K562 (cell line): ENCODE data around the gene PRR36. TPM values are rescaled to one million over a fixed set of nuclear protein-coding genes. Genes with fewer than 3 reads are reported as not detected.

Source experiments
- ATAC-seq: fragments of 200-7000 bp; cut with Tn5 transposase; 3 replicates; pipeline ENCODE4 v1.9.1; 2020; ENCODE audit warnings: moderate library complexity
- BruUV-seq: library from RNA; stranded (reverse); fragments of 400-500 nt; replicated peaks from 2 replicates; lab custom pipeline; 2021; lab: Mats Ljungman, UMichigan
- CTCF ChIA-PET: fragments of 300-600 bp; formaldehyde crosslinking; extraction: SDS; loops from one replicate; lab custom pipeline; 2021; ENCODE audit warnings: low intra/inter-chr PET ratio; lab: Yijun Ruan, JAX
- POLR2A ChIA-PET: fragments of 300-600, 350-650 bp; sonication (Branson Sonifier 250); formaldehyde crosslinking; extraction: SDS; loops from one replicate; lab custom pipeline; 2021; ENCODE audit warnings: antibody characterized with exemption, inconsistent platforms; lab: Yijun Ruan, JAX
- DNase-seq, 4 experiments: peaks; one replicate each; pipeline versions ENCODE4 v3.0.0 to v3.0.0-alpha.2; 2011 to 2018; ENCODE audit warnings: low spot score in 3 of 4, mixed read lengths in 3 of 4; ENCODE audit errors: extremely low read depth in 1 of 4
- FAIRE-seq: peaks from 2 replicates; lab custom pipeline; 2011; peaks lifted over from hg19 to GRCh38; lab: Jason Lieb, UNC
- H2AFZ ChIP-seq: 2 replicates; pipeline ENCODE4 v1.6.0; 2011; ENCODE audit warnings: low read depth, low read length, control low read depth, inconsistent platforms
- H3K27ac ChIP-seq: fragments of 200-600 bp; 3 replicates; pipeline ENCODE4 v1.8.0; 2011; ENCODE audit warnings: low read depth, mild to moderate bottlenecking, control low read depth, inconsistent platforms, low read length, moderate library complexity, mixed read lengths; ENCODE audit errors: extremely low read depth
- H3K27me3 ChIP-seq, 2 experiments: fragments of 300-600 bp in 1 of 2; 2 replicates in 1 of 2; 3 replicates in 1 of 2; pipeline versions ENCODE4 v1.6.0 to v1.8.0; 2011; ENCODE audit warnings: inconsistent platforms in 2 of 2, low read length in 2 of 2, mild to moderate bottlenecking in 1 of 2, mixed read lengths in 1 of 2, moderate library complexity in 1 of 2; ENCODE audit not compliant: control insufficient read depth in 2 of 2, insufficient read depth in 2 of 2
- H3K36me3 ChIP-seq: fragments of 300-600 bp; 3 replicates; pipeline ENCODE4 v1.8.0; 2011; ENCODE audit warnings: mild to moderate bottlenecking, low read length, inconsistent platforms; ENCODE audit not compliant: control insufficient read depth, insufficient read depth
- H3K4me1 ChIP-seq, 2 experiments: fragments of 200-600 bp in 1 of 2; replicated peaks in 1 of 2; 2 replicates in 1 of 2; 3 replicates in 1 of 2; pipeline versions ENCODE4 v1.5.1 to v1.8.0; 2011; ENCODE audit warnings: inconsistent platforms in 2 of 2, low read length in 2 of 2, mild to moderate bottlenecking in 1 of 2, mixed read lengths in 1 of 2, moderate library complexity in 1 of 2; ENCODE audit not compliant: control insufficient read depth in 2 of 2, insufficient read depth in 2 of 2
- H3K4me2 ChIP-seq: 2 replicates; pipeline ENCODE4 v1.6.1; 2011; ENCODE audit warnings: low read length, control low read depth, inconsistent platforms, mixed read lengths; ENCODE audit not compliant: insufficient read depth
- H3K4me3 ChIP-seq: fragments of 200-600 bp; sonication (generic), shearing (Covaris generic); 2 replicates; pipeline ENCODE4 v1.5.1; 2016; ENCODE audit warnings: control low read depth, inconsistent platforms
- H3K79me2 ChIP-seq: fragments of 200-600 bp; 3 replicates; pipeline ENCODE4 v1.8.0; 2011; ENCODE audit warnings: low read length, inconsistent platforms; ENCODE audit not compliant: control insufficient read depth, insufficient read depth
- H3K9ac ChIP-seq, 2 experiments: 2 replicates each; pipeline versions ENCODE4 v1.6.0 to v1.6.1; 2011; ENCODE audit warnings: low read depth in 2 of 2, low read length in 2 of 2, control low read depth in 1 of 2, inconsistent platforms in 1 of 2, mild to moderate bottlenecking in 1 of 2, mixed read lengths in 1 of 2; ENCODE audit not compliant: insufficient read depth in 1 of 2
- H3K9me1 ChIP-seq: one replicate; pipeline ENCODE4 v1.6.0; 2011; ENCODE audit warnings: inconsistent platforms, mild to moderate bottlenecking, low read length, moderate library complexity; ENCODE audit not compliant: control insufficient read depth, insufficient read depth
- H3K9me3 ChIP-seq: replicated peaks from 2 replicates; pipeline ENCODE4 v1.5.1; 2011; ENCODE audit warnings: low read depth, low read length, inconsistent platforms; ENCODE audit not compliant: control insufficient read depth, insufficient read depth
- H4K20me1 ChIP-seq: replicated peaks from 2 replicates; pipeline ENCODE4 v1.6.1; 2011; ENCODE audit warnings: low read length, inconsistent platforms, mixed read lengths; ENCODE audit not compliant: control insufficient read depth, insufficient read depth
- BHLHE40 ChIP-seq: IDR thresholded peaks from 2 replicates; pipeline ENCODE4 v1.6.1; 2011; ENCODE audit warnings: low read length, improper control_type of control experiment
- BMI1 ChIP-seq: fragments of 150-350 bp; IDR thresholded peaks from 2 replicates; pipeline ENCODE4 v1.6.1; 2014; ENCODE audit warnings: low read length
- HSF4 ChIP-seq: fragments of 250-450 bp; sonication (Bioruptor Pico); IDR thresholded peaks from 2 replicates; pipeline ENCODE4 v2.1.2; 2022; ENCODE audit warnings: mild to moderate bottlenecking, moderate library complexity, borderline replicate concordance
- KLF13 ChIP-seq: fragments of 450-650 bp; IDR thresholded peaks from 2 replicates; pipeline ENCODE4 v1.6.1; 2016; ENCODE audit warnings: missing genetic modification characterization, low read depth, mild to moderate bottlenecking, missing compliant biosample characterization, moderate library complexity, borderline replicate concordance
- L3MBTL2 ChIP-seq: fragments of 450-650 bp; IDR thresholded peaks from 2 replicates; pipeline ENCODE4 v1.6.1; 2016; ENCODE audit warnings: mild to moderate bottlenecking, moderate library complexity
- NR4A1 ChIP-seq, 2 experiments: fragments of 250-450 bp in 1 of 2; fragments of 450-650 bp in 1 of 2; sonication (Bioruptor Pico) in 1 of 2; IDR thresholded peaks; 2 replicates each; pipeline versions ENCODE4 v1.4.0 to v1.6.1; 2016 to 2020; ENCODE audit warnings: mild to moderate bottlenecking in 2 of 2, missing compliant biosample characterization in 1 of 2, missing genetic modification characterization in 1 of 2, moderate library complexity in 1 of 2
- NRF1 ChIP-seq, 2 experiments: fragments of 450-650 bp; IDR thresholded peaks in 1 of 2; conservative IDR thresholded peaks in 1 of 2; 2 replicates each; pipeline ENCODE4 v1.6.1; 2014; ENCODE audit warnings: mild to moderate bottlenecking in 2 of 2
- RAD21 ChIP-seq, 2 experiments: fragments of 250-450 bp in 1 of 2; fragments of 450-650 bp in 1 of 2; sonication (Bioruptor Pico) in 1 of 2; formaldehyde crosslinking in 1 of 2; IDR thresholded peaks in 1 of 2; conservative IDR thresholded peaks in 1 of 2; 2 replicates each; pipeline versions ENCODE4 v1.4.0 to v1.8.0; 2020 to 2022; ENCODE audit warnings: mild to moderate bottlenecking in 2 of 2, moderate library complexity in 1 of 2
- ZBTB7A ChIP-seq: IDR thresholded peaks from 2 replicates; pipeline ENCODE4 v1.6.1; 2011; ENCODE audit warnings: low read depth, mild to moderate bottlenecking, low read length, moderate library complexity, borderline replicate concordance; ENCODE audit not compliant: control insufficient read depth
- ZNF444 ChIP-seq: fragments of 250-450 bp; sonication (Bioruptor Pico); IDR thresholded peaks from 2 replicates; pipeline ENCODE4 v1.4.0; 2020; ENCODE audit warnings: mild to moderate bottlenecking, moderate library complexity
- ZNF75A ChIP-seq: fragments of 450-650 bp; formaldehyde crosslinking; IDR thresholded peaks from 2 replicates; pipeline ENCODE4 v1.4.0; 2020; ENCODE audit warnings: mild to moderate bottlenecking
- WGBS: fragments of 100-300 bp; shearing (Covaris generic); methylation state at CpG from one replicate; pipeline ENCODE4 v1.1.6; 2016; ENCODE audit warnings: low coverage, mixed read lengths; ENCODE audit not compliant: insufficient coverage; ENCODE audit errors: missing lambda C conversion rate; 5-methylcytosine and 5-hydroxymethylcytosine counted together
- in situ Hi-C: fragments of 300-500 bp; cut with MboI; formaldehyde crosslinking; loops from 4 replicates; pipeline ENCODE4 v1.15.0; 2018; ENCODE audit warnings: inconsistent platforms, mixed read lengths
- intact Hi-C: fragments of 100-400 bp; cut with micrococcal nuclease; formaldehyde crosslinking; loops from 2 replicates; pipeline ENCODE4 v1.14.2; 2022
- polyA plus RNA-seq, 8 experiments: library from polyadenylated mRNA; depleted of rRNA in 4 of 8; stranded (reverse) in 5 of 8; unstranded in 3 of 8; fragments of >200 nt; fragmentation: Nextera tagmentation in 2 of 8; fragmentation: Illumina TruSeq in 1 of 8; extraction: Ambion mirVana in 2 of 8; extraction: Trizol in 1 of 8; gene quantifications; 2 replicates each; pipeline versions ENCODE4 v1.2.1 to v1.2.3, GENCODE V29; 2011 to 2014; ENCODE audit warnings: inconsistent platforms in 1 of 8, missing spikeins in 1 of 8
- total RNA-seq, 7 experiments: library from RNA; depleted of rRNA in 6 of 7; stranded (reverse); fragments of >200 nt in 6 of 7; fragmentation: Illumina TruSeq in 2 of 7; extraction: Trizol in 2 of 7; gene quantifications; 2 replicates each; pipeline versions ENCODE4 v1.2.1 to v1.2.3, GENCODE V29; 2011 to 2021; ENCODE audit warnings: low replicate concordance in 1 of 7
- TF ChIP-seq, protein P1 (sequence below): fragments of 250-450 bp; sonication (Bioruptor Pico); IDR thresholded peaks from 2 replicates; pipeline ENCODE4 v1.8.0; 2022; ENCODE audit warnings: moderate library complexity, mild to moderate bottlenecking, inconsistent platforms
- TF ChIP-seq, protein P2 (sequence below): sonication (generic); formaldehyde crosslinking; IDR thresholded peaks from 2 replicates; pipeline ENCODE4 v1.8.0; 2022; ENCODE audit warnings: mild to moderate bottlenecking, low read depth, missing genetic modification reagents
- TF ChIP-seq, protein P3 (sequence below): fragments of 250-450 bp; sonication (Bioruptor Pico); IDR thresholded peaks from 2 replicates; pipeline ENCODE4 v1.4.0; 2020; ENCODE audit warnings: mild to moderate bottlenecking
- TF ChIP-seq, protein P4 (sequence below): sonication (generic); formaldehyde crosslinking; IDR thresholded peaks from 2 replicates; pipeline ENCODE4 v1.8.1; 2022; ENCODE audit warnings: missing genetic modification reagents

The PRR36 gene
- total and polyA plus RNA-seq, 9 of the 15 experiments (the other 6 are each of a cell fraction or from before 2014, with no cell fraction given): 0.05 to 0.42 (median 0.06) TPM; not detected in 6

DNA sequence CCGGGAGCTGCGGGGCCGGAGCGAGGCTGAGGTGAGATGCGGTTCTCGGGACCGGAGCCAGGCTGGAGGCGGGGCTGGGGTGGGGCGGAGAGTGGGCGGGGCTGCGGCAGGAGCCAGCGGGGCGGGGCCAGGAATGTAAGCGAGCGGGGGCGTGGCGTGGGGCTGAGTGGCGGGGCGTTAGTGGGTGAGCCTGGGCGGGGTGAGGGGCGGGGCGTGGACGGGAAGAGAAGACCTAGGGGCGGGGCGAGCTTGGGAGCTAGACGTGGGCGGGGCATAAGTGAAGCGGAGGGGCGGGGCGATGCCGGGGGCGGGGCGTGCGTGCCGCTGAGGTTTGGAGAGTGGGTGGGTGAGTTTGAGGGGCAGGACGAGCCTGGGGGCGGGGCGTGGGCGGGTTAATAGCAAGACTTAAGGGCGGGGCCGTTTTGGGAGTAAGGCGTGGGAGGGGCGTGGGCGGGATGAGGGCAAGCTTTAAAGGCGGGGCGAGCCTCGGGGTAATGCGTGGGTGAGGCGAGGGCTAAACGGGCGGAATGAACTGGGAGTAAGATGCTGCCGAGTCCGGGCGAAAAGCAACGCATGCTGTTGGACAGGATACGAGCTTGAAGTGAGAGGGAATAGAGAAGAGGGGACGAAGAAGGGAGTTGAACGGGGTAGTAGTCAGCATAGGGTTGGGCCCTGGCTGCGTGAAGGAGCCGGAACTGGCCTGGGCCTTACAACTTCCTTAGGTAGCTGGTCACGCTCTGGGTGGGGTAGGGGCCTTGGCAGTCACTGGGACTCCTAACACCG is 46.5 kb upstream of the PRR36 start:
- intact Hi-C loops: loop anchor here (1.0 to 5.0 kb wide), 2 partner anchors 48 to 67 kb away; partner anchors contain the start of gene PRR36
- TF ChIP-seq NR4A1 (CRISPR knock-in tag; IDR thresholded peaks at IDR 0.05) (0 out of 2 replicates have a peak, but pooled peaks have one; percentile 14), NR4A1 (tag; IDR thresholded peaks at IDR 0.05) (0 out of 2 replicates have a peak, but pooled peaks have one; percentile 21), L3MBTL2 (peak; percentile 66), BMI1 (no peak), ZNF444 (CRISPR knock-in tag) (no peak), RAD21 (CRISPR knock-in tag; conservative IDR thresholded peaks at IDR 0.05 in 1 of 2, IDR thresholded peaks at IDR 0.05 in 1 of 2) (no peak), NRF1 (conservative IDR thresholded peaks at IDR 0.05 in 1 of 2, IDR thresholded peaks at IDR 0.05 in 1 of 2) (peak; percentile 38 to 53; a peak in 3 of 4 replicates), KLF13 (tag) (no peak), HSF4 (no peak), ZNF75A (CRISPR knock-in tag) (no peak), BHLHE40 (no peak), ZBTB7A (no peak; the same call in 1 of the 2 replicates)
- TF ChIP-seq, protein P1, sequence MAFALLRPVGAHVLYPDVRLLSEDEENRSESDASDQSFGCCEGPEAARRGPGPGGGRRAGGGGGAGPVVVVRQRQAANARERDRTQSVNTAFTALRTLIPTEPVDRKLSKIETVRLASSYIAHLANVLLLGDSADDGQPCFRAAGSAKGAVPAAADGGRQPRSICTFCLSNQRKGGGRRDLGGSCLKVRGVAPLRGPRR (CRISPR knock-in tag): no peak
- TF ChIP-seq, protein P2, sequence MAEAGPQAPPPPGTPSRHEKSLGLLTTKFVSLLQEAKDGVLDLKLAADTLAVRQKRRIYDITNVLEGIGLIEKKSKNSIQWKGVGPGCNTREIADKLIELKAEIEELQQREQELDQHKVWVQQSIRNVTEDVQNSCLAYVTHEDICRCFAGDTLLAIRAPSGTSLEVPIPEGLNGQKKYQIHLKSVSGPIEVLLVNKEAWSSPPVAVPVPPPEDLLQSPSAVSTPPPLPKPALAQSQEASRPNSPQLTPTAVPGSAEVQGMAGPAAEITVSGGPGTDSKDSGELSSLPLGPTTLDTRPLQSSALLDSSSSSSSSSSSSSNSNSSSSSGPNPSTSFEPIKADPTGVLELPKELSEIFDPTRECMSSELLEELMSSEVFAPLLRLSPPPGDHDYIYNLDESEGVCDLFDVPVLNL (CRISPR knock-in tag): no peak
- TF ChIP-seq, protein P3, sequence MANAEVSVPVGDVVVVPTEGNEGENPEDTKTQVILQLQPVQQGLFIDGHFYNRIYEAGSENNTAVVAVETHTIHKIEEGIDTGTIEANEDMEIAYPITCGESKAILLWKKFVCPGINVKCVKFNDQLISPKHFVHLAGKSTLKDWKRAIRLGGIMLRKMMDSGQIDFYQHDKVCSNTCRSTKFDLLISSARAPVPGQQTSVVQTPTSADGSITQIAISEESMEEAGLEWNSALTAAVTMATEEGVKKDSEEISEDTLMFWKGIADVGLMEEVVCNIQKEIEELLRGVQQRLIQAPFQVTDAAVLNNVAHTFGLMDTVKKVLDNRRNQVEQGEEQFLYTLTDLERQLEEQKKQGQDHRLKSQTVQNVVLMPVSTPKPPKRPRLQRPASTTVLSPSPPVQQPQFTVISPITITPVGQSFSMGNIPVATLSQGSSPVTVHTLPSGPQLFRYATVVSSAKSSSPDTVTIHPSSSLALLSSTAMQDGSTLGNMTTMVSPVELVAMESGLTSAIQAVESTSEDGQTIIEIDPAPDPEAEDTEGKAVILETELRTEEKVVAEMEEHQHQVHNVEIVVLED (CRISPR knock-in tag): peak; percentile 17; the same call in 1 of the 2 replicates
- TF ChIP-seq, protein P4, sequence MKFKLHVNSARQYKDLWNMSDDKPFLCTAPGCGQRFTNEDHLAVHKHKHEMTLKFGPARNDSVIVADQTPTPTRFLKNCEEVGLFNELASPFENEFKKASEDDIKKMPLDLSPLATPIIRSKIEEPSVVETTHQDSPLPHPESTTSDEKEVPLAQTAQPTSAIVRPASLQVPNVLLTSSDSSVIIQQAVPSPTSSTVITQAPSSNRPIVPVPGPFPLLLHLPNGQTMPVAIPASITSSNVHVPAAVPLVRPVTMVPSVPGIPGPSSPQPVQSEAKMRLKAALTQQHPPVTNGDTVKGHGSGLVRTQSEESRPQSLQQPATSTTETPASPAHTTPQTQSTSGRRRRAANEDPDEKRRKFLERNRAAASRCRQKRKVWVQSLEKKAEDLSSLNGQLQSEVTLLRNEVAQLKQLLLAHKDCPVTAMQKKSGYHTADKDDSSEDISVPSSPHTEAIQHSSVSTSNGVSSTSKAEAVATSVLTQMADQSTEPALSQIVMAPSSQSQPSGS: no peak

More for the DNA sequence above, 46.5 kb upstream of the PRR36 start:
- DNase-seq (peak; percentile 95 to 99 (median 97)), ATAC-seq (peak; percentile 68), FAIRE-seq (peak; percentile 81)
- H3K36me3 ChIP-seq: peaks cover 19% of the 10 kb centered on the region; the same call in 1 of the 3 replicates
- H3K4me3 ChIP-seq: peak overlapping the region; percentile 81
- peaks cover 9 to 81% of the 10 kb centered on the region in 2 experiments for H3K4me1 ChIP-seq
- peaks cover 14% of the 10 kb centered on the region for H3K79me2 ChIP-seq
- POLR2A ChIA-PET: interaction anchor here (0.6 to 3.1 kb wide), 16 partner anchors 8 to 648 kb away, joined by 3 to 26 read pairs (median 4); partner anchors contain the start of genes ELAVL1, MAP2K7 and TIMM44
- peak overlapping the region; percentile 80 to 93 for H3K9ac ChIP-seq
- CTCF ChIA-PET: no interaction called here
- WGBS: 0% methylated on average over 15 of the region's 62 CpGs
- H4K20me1 ChIP-seq: peaks cover 10% of the 10 kb centered on the region; the same call in 1 of the 2 replicates
- H2AFZ ChIP-seq: peak overlapping the region; percentile 90
- H3K27ac ChIP-seq: peak overlapping the region; percentile 89
- H3K27me3 ChIP-seq: no peaks in the 10 kb centered on the region
- H3K9me3 ChIP-seq: no peaks in the 10 kb centered on the region
- H3K4me2 ChIP-seq: peak overlapping the region; percentile 98
- no TSS peak for BruUV-seq
- H3K9me1 ChIP-seq: no peaks in the 10 kb centered on the region
- in situ Hi-C loops: loop anchor here (5.0 kb wide), 1 partner anchor 68 kb away; no protein-coding TSS in a partner anchor
